A549 (cell line): ENCODE data around the gene SLC7A11.

Experiments
- CEBPB ChIP-seq, 2 experiments: fragments of >200 bp in 1 of 2; sonication (Bioruptor Twin) in 1 of 2; formaldehyde crosslinking in 1 of 2; IDR thresholded peaks; 2 replicates each; pipeline ENCODE4 v1.6.1; 2012 to 2016
- CTCF ChIP-seq: fragments of >200 bp; sonication (Bioruptor Twin); formaldehyde crosslinking; IDR thresholded peaks from 3 replicates; pipeline ENCODE4 v1.5.1; 2016
- EHMT2 ChIP-seq: fragments of 200-600 bp; sonication (generic); IDR thresholded peaks from 2 replicates; pipeline ENCODE4 v1.6.1; 2016; ENCODE audit warnings: antibody characterized with exemption, low read depth, mild to moderate bottlenecking, moderate library complexity
- HEYL ChIP-seq: fragments of 250-450 bp; sonication (Bioruptor Pico); IDR thresholded peaks from 2 replicates; pipeline ENCODE4 v1.8.0; 2021; ENCODE audit warnings: mild to moderate bottlenecking, moderate library complexity
- JUNB ChIP-seq: fragments of >200 bp; sonication (Bioruptor Twin); formaldehyde crosslinking; IDR thresholded peaks from 2 replicates; pipeline ENCODE4 v1.6.1; 2016
- MAX ChIP-seq: IDR thresholded peaks from 2 replicates; pipeline ENCODE4 v1.6.1; 2012
- POLR2A ChIP-seq: IDR thresholded peaks from 2 replicates; pipeline ENCODE4 v1.6.1; 2012; ENCODE audit warnings: mild to moderate bottlenecking, low read length
- RAD21 ChIP-seq, 2 experiments: fragments of >200 bp in 1 of 2; sonication (Bioruptor Twin) in 1 of 2; formaldehyde crosslinking in 1 of 2; IDR thresholded peaks in 1 of 2; conservative IDR thresholded peaks in 1 of 2; 2 replicates in 1 of 2; 3 replicates in 1 of 2; pipeline ENCODE4 v1.6.1; 2012 to 2018; ENCODE audit warnings: inconsistent platforms in 1 of 2
- REST ChIP-seq: fragments of 200-600 bp; sonication (generic); IDR thresholded peaks from 2 replicates; pipeline ENCODE4 v1.6.1; 2016; ENCODE audit warnings: antibody characterized with exemption, mild to moderate bottlenecking, moderate library complexity
- SMC3 ChIP-seq: fragments of >200 bp; sonication (Bioruptor Twin); formaldehyde crosslinking; IDR thresholded peaks from 3 replicates; pipeline ENCODE4 v1.6.1; 2018; ENCODE audit warnings: inconsistent platforms
- SREBF2 ChIP-seq: fragments of 450-650 bp; IDR thresholded peaks from 2 replicates; pipeline ENCODE4 v1.6.1; 2014; ENCODE audit warnings: mild to moderate bottlenecking, moderate library complexity

- no peak for TF ChIP-seq CTCF
- TF ChIP-seq RAD21 (conservative IDR thresholded peaks at IDR 0.05 in 1 of 2, IDR thresholded peaks at IDR 0.05 in 1 of 2) = no peak
- no peak for TF ChIP-seq EHMT2
- no peak for TF ChIP-seq REST
- no peak for TF ChIP-seq POLR2A
- peak; percentile 29; the same call in 1 of the 2 replicates for TF ChIP-seq MAX
- TF ChIP-seq SMC3 = no peak
- no peak for TF ChIP-seq HEYL (CRISPR knock-in tag)
- peak; percentile 38 for TF ChIP-seq JUNB
- TF ChIP-seq SREBF2 = no peak
- peak; percentile 68 to 85 for TF ChIP-seq CEBPB (IDR thresholded peaks at IDR 0.05)
Observed at GRCh38 chr4:138222046-138222445, 20.1 kb downstream of the SLC7A11 start.
